ENCODE data around the gene CDH23.

The CDH23 gene

GRCh38 chr10:71811351-71811750, 414.6 kb downstream of the CDH23 start:
- no peak overlapping the region for H3K9ac ChIP-seq (ENCODE audit: low read depth in 1 of 2, low read length in 2 of 2)
- peaks cover 9 to 10% of the 10 kb centered on the region in 2 donors for H3K36me3 ChIP-seq (ENCODE audit: control insufficient read depth in 2 of 2, insufficient read depth in 2 of 2, low read length in 2 of 2)

GRCh38 chr10:71812016-71812912, 415.5 kb downstream of the CDH23 start:
- Histone ChIP-seq H3K9ac (ENCODE audit: low read depth in 1 of 2, low read length in 2 of 2) (no peak overlapping the region), H3K27ac (ENCODE audit: low read depth in 2 of 2, low read length in 2 of 2) (no peak overlapping the region), H3K4me1 (ENCODE audit: control insufficient read depth in 2 of 2, insufficient read depth in 2 of 2, low read length in 2 of 2) (no peaks in the 10 kb centered on the region), H3K36me3 (ENCODE audit: control insufficient read depth in 2 of 2, insufficient read depth in 2 of 2, low read length in 2 of 2) (peaks cover 15 to 17% of the 10 kb centered on the region in 2 donors), H3K4me3 (ENCODE audit: low read length in 2 of 2) (no peak overlapping the region), H3K27me3 (ENCODE audit: control insufficient read depth in 2 of 2, insufficient read depth in 2 of 2, low read length in 2 of 2) (no peaks in the 10 kb centered on the region), H3K9me3 (ENCODE audit: control insufficient read depth in 2 of 2, low read length in 2 of 2) (no peaks in the 10 kb centered on the region)

More at GRCh38 chr10:71811351-71811750, 414.6 kb downstream of the CDH23 start:
- Histone ChIP-seq H3K9me3 (ENCODE audit: control insufficient read depth in 2 of 2, low read length in 2 of 2) (no peaks in the 10 kb centered on the region), H3K27me3 (ENCODE audit: control insufficient read depth in 2 of 2, insufficient read depth in 2 of 2, low read length in 2 of 2) (no peaks in the 10 kb centered on the region), H3K4me1 (ENCODE audit: control insufficient read depth in 2 of 2, insufficient read depth in 2 of 2, low read length in 2 of 2) (no peaks in the 10 kb centered on the region), H3K27ac (ENCODE audit: low read depth in 2 of 2, low read length in 2 of 2) (no peak overlapping the region), H3K4me3 (ENCODE audit: low read length in 2 of 2) (no peak overlapping the region)

GRCh38 chr10:71812913-71813590, 416.3 kb downstream of the CDH23 start:
- Histone ChIP-seq H3K36me3 (ENCODE audit: control insufficient read depth in 2 of 2, insufficient read depth in 2 of 2, low read length in 2 of 2) (peaks cover 23 to 24% of the 10 kb centered on the region in 2 donors), H3K9ac (ENCODE audit: low read depth in 1 of 2, low read length in 2 of 2) (no peak overlapping the region), H3K27me3 (ENCODE audit: control insufficient read depth in 2 of 2, insufficient read depth in 2 of 2, low read length in 2 of 2) (no peaks in the 10 kb centered on the region), H3K4me3 (ENCODE audit: low read length in 2 of 2) (no peak overlapping the region), H3K27ac (ENCODE audit: low read depth in 2 of 2, low read length in 2 of 2) (no peak overlapping the region), H3K4me1 (ENCODE audit: control insufficient read depth in 2 of 2, insufficient read depth in 2 of 2, low read length in 2 of 2) (no peaks in the 10 kb centered on the region), H3K9me3 (ENCODE audit: control insufficient read depth in 2 of 2, low read length in 2 of 2) (no peaks in the 10 kb centered on the region)

GRCh38 chr10:71814922-71815411, 418.2 kb downstream of the CDH23 start:
- Histone ChIP-seq H3K27ac (ENCODE audit: low read depth in 2 of 2, low read length in 2 of 2) (no peak overlapping the region), H3K9ac (ENCODE audit: low read depth in 1 of 2, low read length in 2 of 2) (no peak overlapping the region), H3K4me3 (ENCODE audit: low read length in 2 of 2) (no peak overlapping the region), H3K9me3 (ENCODE audit: control insufficient read depth in 2 of 2, low read length in 2 of 2) (no peaks in the 10 kb centered on the region), H3K27me3 (ENCODE audit: control insufficient read depth in 2 of 2, insufficient read depth in 2 of 2, low read length in 2 of 2) (no peaks in the 10 kb centered on the region), H3K4me1 (ENCODE audit: control insufficient read depth in 2 of 2, insufficient read depth in 2 of 2, low read length in 2 of 2) (no peaks in the 10 kb centered on the region), H3K36me3 (ENCODE audit: control insufficient read depth in 2 of 2, insufficient read depth in 2 of 2, low read length in 2 of 2) (peaks cover 41 to 43% of the 10 kb centered on the region in 2 donors)

- Histone ChIP-seq H3K27me3 (ENCODE audit: control insufficient read depth in 2 of 2, insufficient read depth in 2 of 2, low read length in 2 of 2) (no peaks in the 10 kb centered on the region), H3K4me1 (ENCODE audit: control insufficient read depth in 2 of 2, insufficient read depth in 2 of 2, low read length in 2 of 2) (no peaks in the 10 kb centered on the region), H3K9me3 (ENCODE audit: control insufficient read depth in 2 of 2, low read length in 2 of 2) (no peaks in the 10 kb centered on the region), H3K27ac (ENCODE audit: low read depth in 2 of 2, low read length in 2 of 2) (no peak overlapping the region), H3K9ac (ENCODE audit: low read depth in 1 of 2, low read length in 2 of 2) (no peak overlapping the region), H3K36me3 (ENCODE audit: control insufficient read depth in 2 of 2, insufficient read depth in 2 of 2, low read length in 2 of 2) (peaks cover 46 to 49% of the 10 kb centered on the region in 2 donors), H3K4me3 (ENCODE audit: low read length in 2 of 2) (no peak overlapping the region)
These were observed 418.9 kb downstream of the CDH23 start for GRCh38 chr10:71815515-71816130.

GRCh38 chr10:71816421-71816851, 419.7 kb downstream of the CDH23 start:
- H3K4me1 ChIP-seq (ENCODE audit: control insufficient read depth in 2 of 2, insufficient read depth in 2 of 2, low read length in 2 of 2): no peaks in the 10 kb centered on the region
- H3K27ac ChIP-seq (ENCODE audit: low read depth in 2 of 2, low read length in 2 of 2): no peak overlapping the region
- no peak overlapping the region for H3K9ac ChIP-seq (ENCODE audit: low read depth in 1 of 2, low read length in 2 of 2)
- H3K4me3 ChIP-seq (ENCODE audit: low read length in 2 of 2): no peak overlapping the region
- H3K36me3 ChIP-seq (ENCODE audit: control insufficient read depth in 2 of 2, insufficient read depth in 2 of 2, low read length in 2 of 2): peaks cover 54 to 58% of the 10 kb centered on the region in 2 donors
- no peaks in the 10 kb centered on the region for H3K27me3 ChIP-seq (ENCODE audit: control insufficient read depth in 2 of 2, insufficient read depth in 2 of 2, low read length in 2 of 2)
- H3K9me3 ChIP-seq (ENCODE audit: control insufficient read depth in 2 of 2, low read length in 2 of 2): no peaks in the 10 kb centered on the region

- peaks cover 60 to 64% of the 10 kb centered on the region in 2 donors for H3K36me3 ChIP-seq (ENCODE audit: control insufficient read depth in 2 of 2, insufficient read depth in 2 of 2, low read length in 2 of 2)
- H3K9ac ChIP-seq (ENCODE audit: low read depth in 1 of 2, low read length in 2 of 2): no peak overlapping the region
- no peak overlapping the region for H3K4me3 ChIP-seq (ENCODE audit: low read length in 2 of 2)
- no peak overlapping the region for H3K27ac ChIP-seq (ENCODE audit: low read depth in 2 of 2, low read length in 2 of 2)
- H3K4me1 ChIP-seq (ENCODE audit: control insufficient read depth in 2 of 2, insufficient read depth in 2 of 2, low read length in 2 of 2): no peaks in the 10 kb centered on the region
- H3K9me3 ChIP-seq (ENCODE audit: control insufficient read depth in 2 of 2, low read length in 2 of 2): no peaks in the 10 kb centered on the region
- H3K27me3 ChIP-seq (ENCODE audit: control insufficient read depth in 2 of 2, insufficient read depth in 2 of 2, low read length in 2 of 2): no peaks in the 10 kb centered on the region
These were observed 420.4 kb downstream of the CDH23 start for GRCh38 chr10:71816936-71817618.

- no peaks in the 10 kb centered on the region for H3K9me3 ChIP-seq (ENCODE audit: control insufficient read depth in 2 of 2, low read length in 2 of 2)
- no peaks in the 10 kb centered on the region for H3K4me1 ChIP-seq (ENCODE audit: control insufficient read depth in 2 of 2, insufficient read depth in 2 of 2, low read length in 2 of 2)
- H3K27me3 ChIP-seq (ENCODE audit: control insufficient read depth in 2 of 2, insufficient read depth in 2 of 2, low read length in 2 of 2): no peaks in the 10 kb centered on the region
- H3K36me3 ChIP-seq (ENCODE audit: control insufficient read depth in 2 of 2, insufficient read depth in 2 of 2, low read length in 2 of 2): peaks cover 64 to 70% of the 10 kb centered on the region in 2 donors
- no peak overlapping the region for H3K27ac ChIP-seq (ENCODE audit: low read depth in 2 of 2, low read length in 2 of 2)
- H3K9ac ChIP-seq (ENCODE audit: low read depth in 1 of 2, low read length in 2 of 2): no peak overlapping the region
- no peak overlapping the region for H3K4me3 ChIP-seq (ENCODE audit: low read length in 2 of 2)
These were observed 421.3 kb downstream of the CDH23 start for GRCh38 chr10:71817831-71818655.

GRCh38 chr10:71818674-71819260, 422.0 kb downstream of the CDH23 start:
- Histone ChIP-seq H3K4me1 (ENCODE audit: control insufficient read depth in 2 of 2, insufficient read depth in 2 of 2, low read length in 2 of 2) (no peaks in the 10 kb centered on the region), H3K27me3 (ENCODE audit: control insufficient read depth in 2 of 2, insufficient read depth in 2 of 2, low read length in 2 of 2) (no peaks in the 10 kb centered on the region), H3K9me3 (ENCODE audit: control insufficient read depth in 2 of 2, low read length in 2 of 2) (no peaks in the 10 kb centered on the region), H3K9ac (ENCODE audit: low read depth in 1 of 2, low read length in 2 of 2) (no peak overlapping the region), H3K27ac (ENCODE audit: low read depth in 2 of 2, low read length in 2 of 2) (no peak overlapping the region), H3K4me3 (ENCODE audit: low read length in 2 of 2) (no peak overlapping the region), H3K36me3 (ENCODE audit: control insufficient read depth in 2 of 2, insufficient read depth in 2 of 2, low read length in 2 of 2) (peaks cover 65 to 78% of the 10 kb centered on the region in 2 donors)
